ENCODE data around the gene CADPS. TPM values are rescaled to one million over a fixed set of nuclear protein-coding genes. Genes with fewer than 3 reads are reported as not detected.

The CADPS gene
- total RNA-seq, 1 donor from 2014 or later = 1.3 TPM

DNA sequence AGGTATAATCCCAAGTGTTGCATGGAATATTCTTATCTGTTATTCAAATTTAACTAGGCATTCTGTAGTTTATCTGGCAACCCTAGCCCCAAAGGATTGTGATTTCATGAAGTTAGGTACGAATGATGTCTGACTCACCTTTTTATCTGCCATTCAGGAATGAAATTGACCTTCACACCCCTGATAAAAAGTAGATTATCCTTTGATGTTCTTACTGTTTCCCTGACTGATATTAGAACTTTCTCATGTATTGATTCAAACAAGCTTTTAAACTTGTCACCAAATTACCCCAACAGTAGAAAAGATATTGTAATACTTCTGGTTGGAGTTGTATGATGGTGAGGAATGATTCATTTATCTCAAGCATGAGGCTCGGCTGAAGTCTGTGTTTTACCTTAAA, 43.6 kb upstream of the CADPS start:
- Histone ChIP-seq H3K36me3 (ENCODE audit: control insufficient read depth, insufficient read depth, low read length) (no peaks in the 10 kb centered on the region), H3K4me3 (ENCODE audit: low read depth, low read length) (no peak overlapping the region), H3K27me3 (ENCODE audit: control insufficient read depth, insufficient read depth, low read length) (no peaks in the 10 kb centered on the region)
- no peak for FAIRE-seq
- no peak for DNase-seq (ENCODE audit: low read depth)
- TF ChIP-seq, protein P1, sequence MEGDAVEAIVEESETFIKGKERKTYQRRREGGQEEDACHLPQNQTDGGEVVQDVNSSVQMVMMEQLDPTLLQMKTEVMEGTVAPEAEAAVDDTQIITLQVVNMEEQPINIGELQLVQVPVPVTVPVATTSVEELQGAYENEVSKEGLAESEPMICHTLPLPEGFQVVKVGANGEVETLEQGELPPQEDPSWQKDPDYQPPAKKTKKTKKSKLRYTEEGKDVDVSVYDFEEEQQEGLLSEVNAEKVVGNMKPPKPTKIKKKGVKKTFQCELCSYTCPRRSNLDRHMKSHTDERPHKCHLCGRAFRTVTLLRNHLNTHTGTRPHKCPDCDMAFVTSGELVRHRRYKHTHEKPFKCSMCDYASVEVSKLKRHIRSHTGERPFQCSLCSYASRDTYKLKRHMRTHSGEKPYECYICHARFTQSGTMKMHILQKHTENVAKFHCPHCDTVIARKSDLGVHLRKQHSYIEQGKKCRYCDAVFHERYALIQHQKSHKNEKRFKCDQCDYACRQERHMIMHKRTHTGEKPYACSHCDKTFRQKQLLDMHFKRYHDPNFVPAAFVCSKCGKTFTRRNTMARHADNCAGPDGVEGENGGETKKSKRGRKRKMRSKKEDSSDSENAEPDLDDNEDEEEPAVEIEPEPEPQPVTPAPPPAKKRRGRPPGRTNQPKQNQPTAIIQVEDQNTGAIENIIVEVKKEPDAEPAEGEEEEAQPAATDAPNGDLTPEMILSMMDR (IDR thresholded peaks at IDR 0.05; ENCODE audit: insufficient read depth, low read length, severe bottlenecking) = no peak

- TF ChIP-seq, protein P1 (IDR thresholded peaks at IDR 0.05; ENCODE audit: insufficient read depth, low read length, severe bottlenecking) = no peak
- Histone ChIP-seq H3K36me3 (ENCODE audit: control insufficient read depth, insufficient read depth, low read length) (no peaks in the 10 kb centered on the region), H3K27me3 (ENCODE audit: control insufficient read depth, insufficient read depth, low read length) (no peaks in the 10 kb centered on the region), H3K4me3 (ENCODE audit: low read depth, low read length) (no peak overlapping the region)
- DNase-seq (ENCODE audit: low read depth) (no peak), FAIRE-seq (no peak)
Observed at GRCh38 chr3:62918131-62918530, 42.9 kb upstream of the CADPS start.

DNA sequence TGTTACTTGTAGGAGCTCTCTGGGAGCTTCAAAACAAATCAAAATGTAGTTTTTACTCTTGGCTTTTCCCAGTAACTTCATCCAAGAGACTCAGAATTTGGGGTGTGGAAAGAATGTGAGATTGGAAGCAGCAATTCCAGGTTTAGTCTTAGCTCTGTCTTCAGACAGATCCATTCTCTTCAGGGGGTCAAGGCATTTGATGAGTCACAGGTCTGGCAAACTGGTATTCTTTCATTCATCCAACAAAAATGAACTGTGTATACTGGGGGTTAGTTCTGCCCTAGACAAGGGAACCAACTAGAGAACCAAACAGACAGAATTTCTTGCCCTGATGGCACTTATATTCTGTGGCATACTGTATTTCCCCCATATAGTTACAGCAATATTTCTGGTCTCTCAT, 36.3 kb upstream of the CADPS start:
- no peak overlapping the region for H3K4me3 ChIP-seq (ENCODE audit: low read depth, low read length)
- DNase-seq (ENCODE audit: low read depth) (no peak), FAIRE-seq (no peak)
- H3K36me3 ChIP-seq (ENCODE audit: control insufficient read depth, insufficient read depth, low read length) = no peaks in the 10 kb centered on the region
- H3K27me3 ChIP-seq (ENCODE audit: control insufficient read depth, insufficient read depth, low read length) = no peaks in the 10 kb centered on the region
- TF ChIP-seq, protein P1 (IDR thresholded peaks at IDR 0.05; ENCODE audit: insufficient read depth, low read length, severe bottlenecking) = no peak

- no peak overlapping the region for H3K4me3 ChIP-seq (ENCODE audit: low read depth, low read length)
- FAIRE-seq (no peak), DNase-seq (ENCODE audit: low read depth) (no peak)
- no peaks in the 10 kb centered on the region for H3K27me3 ChIP-seq (ENCODE audit: control insufficient read depth, insufficient read depth, low read length)
- TF ChIP-seq, protein P1 (IDR thresholded peaks at IDR 0.05; ENCODE audit: insufficient read depth, low read length, severe bottlenecking) = no peak
- no peaks in the 10 kb centered on the region for H3K36me3 ChIP-seq (ENCODE audit: control insufficient read depth, insufficient read depth, low read length)
Observed at GRCh38 chr3:62905331-62905730, 30.1 kb upstream of the CADPS start.

- H3K27me3 ChIP-seq (ENCODE audit: control insufficient read depth, insufficient read depth, low read length) = no peaks in the 10 kb centered on the region
- H3K4me3 ChIP-seq (ENCODE audit: low read depth, low read length) = no peak overlapping the region
- TF ChIP-seq, protein P1 (IDR thresholded peaks at IDR 0.05; ENCODE audit: insufficient read depth, low read length, severe bottlenecking) = no peak
- H3K36me3 ChIP-seq (ENCODE audit: control insufficient read depth, insufficient read depth, low read length) = no peaks in the 10 kb centered on the region
- FAIRE-seq = no peak
- peak; percentile 12 for DNase-seq (ENCODE audit: low read depth)
Observed at GRCh38 chr3:62898530-62899496, 23.6 kb upstream of the CADPS start.

Measured in bronchial epithelial cell (primary cell).